GM20431 (cell line): ENCODE data around the gene VSIG2.

Experiments used
- in situ Hi-C: fragments of 300-500 bp; cut with MseI, MboI; formaldehyde crosslinking; loops from one replicate; pipeline ENCODE4 v1.15.0; 2020; ENCODE audit warnings: low sequenced_read_pairs; ENCODE audit not compliant: unreplicated experiment

Gene VSIG2

GRCh38 chr11:124766156-124766555 lies 14.1 kb upstream of the VSIG2 start:
- in situ Hi-C loops: loop anchor here (25.0 kb wide), 1 partner anchor 104 kb away; the partner anchor contains the start of genes SIAE and SPA17

GRCh38 chr11:124763156-124763947 lies 11.3 kb upstream of the VSIG2 start:
- in situ Hi-C loops: loop anchor here (25.0 kb wide), 1 partner anchor 101 kb away; the partner anchor contains the start of genes SIAE and SPA17

DNA sequence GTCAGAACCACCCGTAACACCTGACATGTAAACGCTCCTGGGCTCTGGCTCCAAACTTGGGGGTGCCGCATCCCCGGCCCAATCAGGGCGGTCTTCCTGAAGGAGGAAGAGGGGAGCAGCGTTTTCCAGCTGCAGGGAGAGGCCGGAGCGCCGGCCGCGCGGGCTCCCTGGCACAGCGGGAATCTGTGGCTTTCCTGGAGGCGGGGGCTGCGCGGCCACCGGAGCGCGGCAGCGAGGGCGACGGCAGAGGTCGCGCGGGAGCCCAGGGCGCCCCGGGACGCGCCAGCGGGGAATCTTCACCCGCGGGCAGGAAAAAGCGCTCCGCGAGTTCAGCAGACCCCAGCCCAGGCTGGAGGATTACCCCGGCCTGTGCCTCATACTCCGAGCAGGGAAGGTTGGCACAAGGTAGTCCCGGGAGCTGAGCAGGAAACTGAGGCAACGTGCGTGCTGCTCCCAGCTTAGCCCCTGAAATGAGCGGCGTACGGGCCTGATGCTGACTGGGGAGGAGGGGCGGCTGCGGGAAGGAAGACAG lies 10.6 kb upstream of the VSIG2 start:
- in situ Hi-C loops: loop anchor here (25.0 kb wide), 1 partner anchor 100 kb away; the partner anchor contains the start of genes SIAE and SPA17

DNA sequence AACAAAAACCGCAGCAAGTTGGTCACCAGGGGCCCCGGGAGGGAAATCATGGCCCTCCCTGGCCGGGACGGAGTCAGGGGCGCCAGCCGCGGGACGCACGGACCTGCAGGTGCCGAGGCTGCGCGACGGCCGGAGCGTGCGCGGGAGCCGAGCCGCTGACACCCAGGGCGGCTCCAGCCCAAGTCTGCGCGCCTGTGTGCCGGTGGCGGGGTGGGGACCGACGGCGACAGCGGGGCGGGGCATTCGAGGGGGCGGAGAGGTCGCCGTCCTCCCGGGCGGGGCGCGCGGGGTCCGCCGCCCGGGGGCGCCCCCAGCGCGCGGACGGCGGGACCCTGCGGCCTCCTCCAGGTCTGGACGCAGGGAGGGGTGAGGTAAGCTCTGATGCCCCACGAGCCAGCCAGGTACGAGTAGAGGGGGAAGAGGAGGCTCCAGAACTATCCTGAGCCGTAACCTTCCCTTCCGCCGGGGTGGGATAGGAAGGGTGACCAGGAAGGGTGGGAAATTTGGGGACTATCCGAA lies 10.1 kb upstream of the VSIG2 start, which contains the start of gene ESAM:
TSS of gene ESAM (minus strand) at position 186 of the 519 bp plus-strand sequence. CDS start at position 50, 136 bp downstream.
- in situ Hi-C loops: loop anchor here (25.0 kb wide), 1 partner anchor 100 kb away; the partner anchor contains the start of genes SIAE and SPA17

- in situ Hi-C loops: loop anchor here (25.0 kb wide), 1 partner anchor 99 kb away; the partner anchor contains the start of genes SIAE and SPA17
These were observed 9.4 kb upstream of the VSIG2 start for GRCh38 chr11:124761301-124762104.

- in situ Hi-C loops: loop anchor here (25.0 kb wide), 1 partner anchor 99 kb away; the partner anchor contains the start of genes SIAE and SPA17
These were observed 8.8 kb upstream of the VSIG2 start for GRCh38 chr11:124760806-124761205.

DNA sequence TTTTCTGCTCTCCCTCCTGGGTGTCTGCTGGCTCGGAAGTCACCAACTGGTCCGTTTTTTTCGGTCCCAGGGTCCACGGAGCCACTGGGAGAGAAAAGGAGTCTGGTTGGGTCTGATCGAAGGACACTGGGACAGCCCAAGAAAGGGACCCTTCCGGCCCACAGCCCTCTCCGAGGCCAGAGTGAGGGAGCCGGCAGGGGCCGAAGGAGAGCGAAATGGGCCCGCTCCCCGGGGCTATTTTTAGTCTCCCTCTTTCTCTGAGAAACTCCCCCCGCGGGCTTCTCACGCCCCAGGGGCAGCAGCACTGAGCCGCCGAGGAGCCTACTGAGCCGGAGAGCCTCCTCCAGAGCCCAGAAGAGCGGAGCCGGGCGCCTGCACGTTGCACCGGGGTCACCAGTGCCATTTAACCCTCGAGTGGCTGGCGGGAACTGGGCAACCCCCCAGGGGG lies 8.2 kb upstream of the VSIG2 start:
- in situ Hi-C loops: loop anchor here (25.0 kb wide), 1 partner anchor 98 kb away; the partner anchor contains the start of genes SIAE and SPA17

- in situ Hi-C loops: loop anchor here (25.0 kb wide), 1 partner anchor 97 kb away; the partner anchor contains the start of genes SIAE and SPA17
These were observed 7.5 kb upstream of the VSIG2 start for GRCh38 chr11:124759266-124760204.

- in situ Hi-C loops: loop anchor here (25.0 kb wide), 1 partner anchor 96 kb away; the partner anchor contains the start of genes SIAE and SPA17
These were observed 6.6 kb upstream of the VSIG2 start for GRCh38 chr11:124758355-124759265.

GRCh38 chr11:124757320-124757719 lies 5.3 kb upstream of the VSIG2 start:
- in situ Hi-C loops: loop anchor here (25.0 kb wide), 1 partner anchor 95 kb away; the partner anchor contains the start of genes SIAE and SPA17

- in situ Hi-C loops: loop anchor here (25.0 kb wide), 1 partner anchor 94 kb away; the partner anchor contains the start of genes SIAE and SPA17
These were observed 4.7 kb upstream of the VSIG2 start for GRCh38 chr11:124756753-124757227.

GRCh38 chr11:124756033-124756752 lies 4.1 kb upstream of the VSIG2 start:
- in situ Hi-C loops: loop anchor here (25.0 kb wide), 1 partner anchor 94 kb away; the partner anchor contains the start of genes SIAE and SPA17

- in situ Hi-C loops: loop anchor here (25.0 kb wide), 1 partner anchor 92 kb away; the partner anchor contains the start of genes SIAE and SPA17
These were observed 2.7 kb upstream of the VSIG2 start for GRCh38 chr11:124754710-124755109.

- in situ Hi-C loops: loop anchor here (25.0 kb wide), 1 partner anchor 92 kb away; the partner anchor contains the start of genes SIAE and SPA17
These were observed 2.3 kb upstream of the VSIG2 start for GRCh38 chr11:124754309-124754708.

DNA sequence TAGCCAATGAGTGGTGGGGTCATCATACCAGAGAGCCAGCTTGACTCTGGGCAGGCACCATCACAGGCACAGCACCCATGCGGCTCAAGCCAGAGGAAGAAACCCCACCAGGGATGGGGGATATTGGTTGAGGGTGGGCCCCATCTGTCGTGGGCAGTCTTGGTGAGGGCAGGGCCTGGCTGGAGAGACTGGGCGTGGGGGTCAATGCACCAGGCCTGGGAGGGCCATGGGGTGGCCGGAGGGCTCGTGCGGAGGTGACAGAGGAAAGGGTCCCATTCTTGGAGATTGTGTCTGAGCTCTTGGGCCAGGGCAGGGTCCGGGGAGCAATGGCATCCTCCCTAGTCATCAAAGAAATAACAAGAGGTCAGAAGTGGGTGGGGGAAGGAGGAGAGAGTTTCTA lies 1.6 kb upstream of the VSIG2 start:
- in situ Hi-C loops: loop anchor here (25.0 kb wide), 1 partner anchor 91 kb away; the partner anchor contains the start of genes SIAE and SPA17

- in situ Hi-C loops: loop anchor here (25.0 kb wide), 1 partner anchor 91 kb away; the partner anchor contains the start of genes SIAE and SPA17
These were observed 1.1 kb upstream of the VSIG2 start for GRCh38 chr11:124753205-124753604.
